Epidermal melanocyte (primary cell): ENCODE data around the gene KANSL1.

Experiments used
- DNase-seq: peaks from one replicate; pipeline ENCODE4 v3.0.0; 2011; ENCODE audit warnings: low spot score; ENCODE audit not compliant: insufficient read length

Gene KANSL1

GRCh38 chr17:46042246-46042645 lies 151.0 kb downstream of the KANSL1 start:
- no peak for DNase-seq

- no peak for DNase-seq
These were observed 153.5 kb downstream of the KANSL1 start for GRCh38 chr17:46039592-46040186.

- no peak for DNase-seq
These were observed 154.3 kb downstream of the KANSL1 start for GRCh38 chr17:46038937-46039336.

- no peak for DNase-seq
These were observed 154.8 kb downstream of the KANSL1 start for GRCh38 chr17:46038414-46038813.

GRCh38 chr17:46037722-46038255 lies 155.4 kb downstream of the KANSL1 start:
- DNase-seq, result no peak

GRCh38 chr17:46036491-46036890 lies 156.7 kb downstream of the KANSL1 start:
- DNase-seq, result no peak

GRCh38 chr17:46035112-46035818 lies 158.0 kb downstream of the KANSL1 start:
- DNase-seq, result no peak

GRCh38 chr17:46033392-46033791 lies 159.8 kb downstream of the KANSL1 start:
- no peak for DNase-seq

- no peak for DNase-seq
These were observed 160.3 kb downstream of the KANSL1 start for GRCh38 chr17:46032909-46033308.

- no peak for DNase-seq
These were observed 161.3 kb downstream of the KANSL1 start for GRCh38 chr17:46031920-46032319.

- no peak for DNase-seq
These were observed 161.8 kb downstream of the KANSL1 start for GRCh38 chr17:46031440-46031839.

GRCh38 chr17:46030752-46031151 lies 162.5 kb downstream of the KANSL1 start:
- no peak for DNase-seq

- no peak for DNase-seq
These were observed 163.6 kb downstream of the KANSL1 start for GRCh38 chr17:46029627-46030026.

- DNase-seq, result no peak
These were observed 164.2 kb downstream of the KANSL1 start for GRCh38 chr17:46028981-46029565.

GRCh38 chr17:46028374-46028773 lies 164.9 kb downstream of the KANSL1 start:
- DNase-seq, result no peak

- DNase-seq, result no peak
These were observed 165.3 kb downstream of the KANSL1 start for GRCh38 chr17:46027976-46028325.

- no peak for DNase-seq
These were observed 165.9 kb downstream of the KANSL1 start for GRCh38 chr17:46027048-46027975.

GRCh38 chr17:46026166-46027047 lies 166.8 kb downstream of the KANSL1 start:
- DNase-seq, result no peak

- no peak for DNase-seq
These were observed 167.6 kb downstream of the KANSL1 start for GRCh38 chr17:46025510-46026165.

- no peak for DNase-seq
These were observed 168.2 kb downstream of the KANSL1 start for GRCh38 chr17:46025060-46025459.
